ENCODE data around the gene FIZ1.

DNA sequence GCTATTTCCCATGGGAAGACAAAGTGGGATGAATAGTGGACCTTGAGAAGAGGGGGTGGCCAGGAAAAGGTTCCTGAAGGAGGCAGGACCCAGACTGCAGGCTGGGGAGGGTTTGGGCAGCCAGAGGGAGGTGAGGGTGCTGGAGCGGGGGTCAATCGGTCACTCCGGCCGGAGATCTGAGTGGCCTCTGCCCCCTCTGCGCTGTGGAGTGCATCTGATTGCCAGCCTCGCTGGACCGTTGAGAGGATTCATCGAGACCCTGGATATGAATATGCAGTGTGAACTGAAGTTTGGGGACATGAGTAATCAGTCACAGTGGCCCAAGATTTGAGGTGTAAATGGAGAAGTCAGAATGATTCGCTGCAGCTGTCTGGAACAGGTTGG, 36.0 kb upstream of the FIZ1 start:
- no peak for TF ChIP-seq RAD21 (conservative IDR thresholded peaks at IDR 0.05)
- no peak for TF ChIP-seq CTCF (IDR thresholded peaks at IDR 0.05; ENCODE audit: poor library complexity, severe bottlenecking)
- TF ChIP-seq EP300 (conservative IDR thresholded peaks at IDR 0.05; ENCODE audit: poor library complexity, severe bottlenecking) = no peak
- no peak for TF ChIP-seq TAF1 (IDR thresholded peaks at IDR 0.05; ENCODE audit: low read depth)
- no peak for TF ChIP-seq EZH2 (IDR thresholded peaks at IDR 0.05; ENCODE audit: borderline replicate concordance, insufficient read depth, low read length, poor library complexity, severe bottlenecking)
- no peak for TF ChIP-seq POLR2AphosphoS5 (IDR thresholded peaks at IDR 0.05)
- TF ChIP-seq, protein P1, sequence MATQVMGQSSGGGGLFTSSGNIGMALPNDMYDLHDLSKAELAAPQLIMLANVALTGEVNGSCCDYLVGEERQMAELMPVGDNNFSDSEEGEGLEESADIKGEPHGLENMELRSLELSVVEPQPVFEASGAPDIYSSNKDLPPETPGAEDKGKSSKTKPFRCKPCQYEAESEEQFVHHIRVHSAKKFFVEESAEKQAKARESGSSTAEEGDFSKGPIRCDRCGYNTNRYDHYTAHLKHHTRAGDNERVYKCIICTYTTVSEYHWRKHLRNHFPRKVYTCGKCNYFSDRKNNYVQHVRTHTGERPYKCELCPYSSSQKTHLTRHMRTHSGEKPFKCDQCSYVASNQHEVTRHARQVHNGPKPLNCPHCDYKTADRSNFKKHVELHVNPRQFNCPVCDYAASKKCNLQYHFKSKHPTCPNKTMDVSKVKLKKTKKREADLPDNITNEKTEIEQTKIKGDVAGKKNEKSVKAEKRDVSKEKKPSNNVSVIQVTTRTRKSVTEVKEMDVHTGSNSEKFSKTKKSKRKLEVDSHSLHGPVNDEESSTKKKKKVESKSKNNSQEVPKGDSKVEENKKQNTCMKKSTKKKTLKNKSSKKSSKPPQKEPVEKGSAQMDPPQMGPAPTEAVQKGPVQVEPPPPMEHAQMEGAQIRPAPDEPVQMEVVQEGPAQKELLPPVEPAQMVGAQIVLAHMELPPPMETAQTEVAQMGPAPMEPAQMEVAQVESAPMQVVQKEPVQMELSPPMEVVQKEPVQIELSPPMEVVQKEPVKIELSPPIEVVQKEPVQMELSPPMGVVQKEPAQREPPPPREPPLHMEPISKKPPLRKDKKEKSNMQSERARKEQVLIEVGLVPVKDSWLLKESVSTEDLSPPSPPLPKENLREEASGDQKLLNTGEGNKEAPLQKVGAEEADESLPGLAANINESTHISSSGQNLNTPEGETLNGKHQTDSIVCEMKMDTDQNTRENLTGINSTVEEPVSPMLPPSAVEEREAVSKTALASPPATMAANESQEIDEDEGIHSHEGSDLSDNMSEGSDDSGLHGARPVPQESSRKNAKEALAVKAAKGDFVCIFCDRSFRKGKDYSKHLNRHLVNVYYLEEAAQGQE (IDR thresholded peaks at IDR 0.05; ENCODE audit: borderline replicate concordance) = no peak
- TF ChIP-seq MXI1 (conservative IDR thresholded peaks at IDR 0.05; ENCODE audit: poor library complexity, severe bottlenecking) = peak; percentile 1
